ENCODE data around the gene PPM1F.
"Not testable (repeated sequence)": the region's sequence is repeated elsewhere in the genome, so short reads cannot be mapped to it uniquely, and the experiment has no call there.

PPM1F gene

DNA sequence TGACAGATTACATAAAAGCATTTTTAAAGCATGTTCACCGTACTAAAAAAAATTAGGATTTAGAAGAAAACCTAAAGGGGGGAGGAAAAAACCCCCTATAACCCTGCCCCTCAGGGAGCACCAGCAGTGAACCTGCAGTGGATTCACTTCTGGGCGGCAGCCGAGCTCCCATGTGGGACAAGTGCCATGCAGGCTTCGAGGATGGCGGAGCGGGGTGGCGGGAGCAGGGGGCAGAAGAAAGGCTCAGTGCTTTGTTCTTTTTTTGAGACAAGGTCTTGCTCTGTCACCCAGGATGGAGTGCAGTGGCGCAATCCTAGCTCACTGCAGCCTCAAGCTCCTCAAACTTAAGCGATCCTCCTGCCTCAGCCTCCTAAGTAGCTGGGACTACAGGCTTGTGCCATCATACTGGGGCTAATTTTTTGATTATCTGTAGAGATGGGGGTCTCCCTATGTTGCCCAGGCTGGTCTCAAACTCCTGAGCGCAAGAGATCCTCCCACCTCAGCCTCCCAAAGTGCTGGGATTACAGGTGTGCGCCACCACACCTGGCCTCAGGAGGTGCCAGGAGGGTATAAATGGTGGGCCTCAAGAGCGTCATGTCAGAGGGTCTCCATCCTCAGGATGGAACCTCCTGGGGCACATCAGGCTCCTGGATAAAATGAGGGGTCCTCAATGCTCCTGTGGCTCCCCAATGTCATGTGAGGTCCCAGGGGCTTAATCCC is 34.0 kb downstream of the PPM1F start:
- no peak for DNase-seq

- no peak for DNase-seq
Measured at GRCh38 chr22:21917959-21918261, 34.7 kb downstream of the PPM1F start.

DNA sequence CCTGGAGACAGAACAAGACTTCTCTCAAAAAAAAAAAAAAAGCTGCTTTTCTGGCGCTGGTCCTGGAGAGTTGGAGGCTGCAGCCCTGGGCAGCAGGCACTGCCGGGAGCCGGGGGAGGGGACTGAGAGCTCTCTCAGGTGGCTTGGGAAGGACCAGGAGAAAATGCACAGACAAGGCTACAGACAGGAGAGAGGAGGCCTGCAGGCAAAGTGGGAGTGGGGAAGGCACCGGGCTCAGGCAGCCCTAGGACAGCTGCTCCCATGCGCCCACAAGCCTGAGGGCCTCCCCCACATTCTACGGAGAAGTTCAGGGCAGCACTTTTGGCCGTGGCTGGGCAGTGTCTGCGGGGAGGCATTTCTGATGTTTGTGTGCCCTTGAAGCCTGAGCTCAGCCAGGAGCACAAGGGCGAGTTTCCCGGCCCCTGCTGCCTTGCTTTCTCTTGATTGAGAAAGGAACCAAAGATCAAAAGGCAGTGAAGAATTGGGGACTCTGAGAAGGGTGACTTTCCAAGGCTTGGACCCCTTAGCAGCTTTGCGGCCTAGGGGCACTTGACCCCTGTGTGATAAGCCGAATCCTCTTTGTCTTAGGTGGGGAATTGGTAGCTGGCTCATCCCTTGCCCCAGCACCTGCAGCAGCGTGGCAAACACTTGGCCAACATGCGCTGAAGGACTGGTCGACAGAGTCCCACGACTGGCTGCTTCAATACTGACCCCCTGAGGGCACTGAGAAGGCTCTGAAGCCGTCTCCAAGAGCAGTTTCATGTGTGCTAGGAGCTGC is 35.3 kb downstream of the PPM1F start:
- no peak for DNase-seq

DNA sequence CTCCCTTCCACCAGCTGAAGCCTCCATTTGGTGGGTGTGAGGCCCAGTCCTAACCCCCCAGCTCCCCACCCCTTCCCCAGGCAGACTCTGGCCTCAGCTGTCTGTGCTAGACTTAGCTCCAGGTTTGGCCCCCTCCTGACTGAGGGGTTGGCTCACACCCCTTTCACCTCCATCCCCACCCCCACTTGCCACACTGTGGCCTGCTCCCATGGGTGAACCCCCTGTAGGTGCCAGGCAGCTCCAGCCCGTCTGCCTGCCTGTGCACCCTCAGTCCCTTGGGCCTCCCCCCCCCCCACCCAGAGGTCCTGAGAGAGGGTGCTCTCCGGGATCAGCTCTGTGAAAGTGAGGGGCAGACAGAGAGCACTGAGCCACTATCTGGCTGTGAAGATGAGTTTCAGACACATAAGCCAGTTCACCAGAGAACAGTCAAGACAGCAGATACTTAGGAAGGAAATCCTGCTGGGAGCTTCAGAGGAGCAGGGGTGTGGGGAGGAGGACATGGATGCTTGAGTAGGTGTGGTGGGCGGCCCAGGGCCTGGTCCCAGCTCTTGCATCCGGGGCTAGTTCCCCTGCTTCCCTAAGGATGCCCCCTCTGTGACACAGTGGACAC is 36.2 kb downstream of the PPM1F start:
- DNase-seq, result no peak

GRCh38 chr22:21915624-21916308 is 36.9 kb downstream of the PPM1F start:
- no peak for DNase-seq

DNA sequence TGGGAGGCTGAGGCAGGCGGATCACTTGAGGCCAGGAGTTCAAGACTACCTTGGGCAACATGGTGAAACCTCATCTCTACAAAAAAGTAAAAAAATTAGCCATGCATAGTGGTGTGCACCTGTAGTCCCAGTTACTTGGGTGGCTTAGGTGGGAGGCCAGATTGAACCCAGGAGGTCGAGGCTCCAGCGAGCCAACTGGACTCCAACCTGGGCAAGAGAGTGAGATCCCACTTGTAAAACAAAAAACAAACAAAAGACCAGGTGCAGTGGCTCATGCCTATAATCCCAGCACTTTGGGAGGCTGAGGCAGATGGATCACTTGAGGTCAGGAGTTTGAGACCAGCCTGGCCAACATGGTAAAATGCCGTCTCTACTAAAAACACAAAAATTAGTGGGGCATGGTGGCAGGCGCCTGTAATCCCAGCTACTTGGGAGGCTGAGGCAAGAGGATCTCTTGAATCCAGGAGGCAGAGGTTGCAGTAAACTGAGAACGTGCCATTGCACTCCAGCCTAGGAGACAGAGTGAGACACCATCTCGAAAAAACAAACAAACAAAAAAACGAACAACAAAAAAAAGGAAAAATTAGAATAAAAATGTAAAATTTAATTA is 38.5 kb downstream of the PPM1F start:
- not testable (repeated sequence) for DNase-seq

GRCh38 chr22:21910367-21910766 is 42.3 kb downstream of the PPM1F start:
- not testable (repeated sequence) for DNase-seq

DNA sequence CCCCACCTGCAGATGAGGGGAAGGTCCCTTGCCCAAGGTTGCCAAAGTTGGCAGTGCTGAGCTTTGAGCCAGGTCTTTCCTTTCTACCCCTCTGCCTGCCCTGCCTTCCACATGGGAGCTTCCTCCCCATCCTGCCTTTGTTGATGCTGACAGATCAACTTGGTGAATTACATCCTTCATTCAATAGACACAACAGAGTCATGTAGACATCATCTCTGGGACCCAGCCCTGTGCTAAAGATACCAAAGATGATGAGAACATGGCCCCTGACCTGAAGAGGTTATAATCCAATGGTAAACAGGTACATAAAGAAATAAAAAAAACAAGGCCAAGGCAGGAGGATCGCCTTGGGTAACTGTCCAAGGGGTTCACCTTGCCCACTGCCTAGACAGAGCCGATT is 42.8 kb downstream of the PPM1F start:
- DNase-seq, result no peak

GRCh38 chr22:21907638-21908522 is 44.8 kb downstream of the PPM1F start:
- DNase-seq, result no peak

DNA sequence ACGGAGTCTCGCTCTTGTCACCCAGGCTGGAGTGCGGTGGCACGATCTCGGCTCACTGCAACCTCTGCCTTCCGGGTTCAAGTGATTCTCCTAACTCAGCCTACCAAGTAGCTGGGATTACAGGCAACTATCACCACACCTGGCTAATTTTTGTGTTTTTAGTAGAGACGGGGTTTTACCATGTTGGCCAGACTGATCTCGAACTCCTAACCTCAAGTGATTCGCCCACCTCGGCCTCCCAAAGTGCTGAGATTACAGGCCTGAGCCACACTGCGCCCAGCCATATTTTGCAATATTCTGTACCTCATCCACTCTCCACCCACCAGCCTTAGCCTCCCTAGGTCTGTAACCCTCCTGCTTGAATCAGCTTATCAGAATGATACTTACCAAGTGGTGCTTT is 47.4 kb downstream of the PPM1F start:
- DNase-seq, result not testable (repeated sequence)

GRCh38 chr22:21904250-21904789 is 48.3 kb downstream of the PPM1F start:
- DNase-seq, result no peak

- DNase-seq, result no peak
Measured at GRCh38 chr22:21903283-21903682, 49.4 kb downstream of the PPM1F start.

- DNase-seq, result no peak
Measured at GRCh38 chr22:21902296-21903087, 50.2 kb downstream of the PPM1F start.

GRCh38 chr22:21898354-21898896 is 54.2 kb downstream of the PPM1F start:
- DNase-seq, result no peak

- no peak for DNase-seq
Measured at GRCh38 chr22:21896951-21897513, 55.6 kb downstream of the PPM1F start.

GRCh38 chr22:21896275-21896674 is 56.4 kb downstream of the PPM1F start:
- DNase-seq, result not testable (repeated sequence)

- no peak for DNase-seq
Measured at GRCh38 chr22:21894799-21895198, 57.8 kb downstream of the PPM1F start.

- DNase-seq, result no peak
Measured at GRCh38 chr22:21889251-21889990, 63.2 kb downstream of the PPM1F start.

DNA sequence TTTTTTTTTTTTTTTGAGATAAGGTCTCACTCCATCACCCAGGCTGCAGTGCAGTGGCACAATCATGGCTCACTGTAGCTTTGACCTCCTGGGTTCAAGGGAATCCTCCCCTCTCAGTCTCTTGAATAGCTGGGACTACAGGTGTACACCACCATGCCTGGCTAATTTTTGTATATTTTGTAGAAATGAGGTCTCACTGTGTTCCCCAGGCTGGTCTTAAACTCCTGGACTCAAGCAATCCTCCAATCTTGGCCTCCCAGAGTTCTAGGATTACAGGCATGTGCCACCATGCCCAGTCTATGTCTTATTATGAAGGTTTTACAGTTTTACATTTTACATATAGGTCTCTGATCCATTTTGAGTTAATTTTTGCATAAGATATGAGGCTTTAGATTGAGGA is 64.8 kb downstream of the PPM1F start:
- no peak for DNase-seq

GRCh38 chr22:21883930-21884329 is 68.7 kb downstream of the PPM1F start:
- not testable (repeated sequence) for DNase-seq
